Measurements from ENCODE around the gene IMPA2.
"Not testable (repeated sequence)": the region's sequence is repeated elsewhere in the genome, so short reads cannot be mapped to it uniquely, and the experiment has no call there.

IMPA2 gene

GRCh38 chr18:11981192-11981542, at the start of gene IMPA2:
Gene IMPA2, plus strand, starts transcription at chr18:11981507. Its CDS starts 163 bp downstream, at chr18:11981670.
- no peak for DNase-seq (ENCODE audit: low spot score)

GRCh38 chr18:11932393-11932792, 48.9 kb upstream of the IMPA2 start:
- no peak for DNase-seq (ENCODE audit: low spot score)

- peak; percentile 75 for DNase-seq (ENCODE audit: low spot score)
These were observed 43.3 kb upstream of the IMPA2 start for GRCh38 chr18:11937874-11938478.

- DNase-seq (ENCODE audit: low spot score): no peak
These were observed 40.4 kb upstream of the IMPA2 start for GRCh38 chr18:11940956-11941355.

GRCh38 chr18:11943551-11943950, 37.8 kb upstream of the IMPA2 start:
- no peak for DNase-seq (ENCODE audit: low spot score)

GRCh38 chr18:11944252-11944651, 37.1 kb upstream of the IMPA2 start:
- DNase-seq (ENCODE audit: low spot score): no peak

- DNase-seq (ENCODE audit: low spot score): no peak
These were observed 36.5 kb upstream of the IMPA2 start for GRCh38 chr18:11944786-11945185.

GRCh38 chr18:11945834-11946659, 35.3 kb upstream of the IMPA2 start:
- DNase-seq (ENCODE audit: low spot score): peak; percentile 63

GRCh38 chr18:11946756-11947155, 34.6 kb upstream of the IMPA2 start:
- peak; percentile 77 for DNase-seq (ENCODE audit: low spot score)

GRCh38 chr18:11947214-11948191, 33.8 kb upstream of the IMPA2 start:
- DNase-seq (ENCODE audit: low spot score): peak; percentile 99

- no peak for DNase-seq (ENCODE audit: low spot score)
These were observed 32.3 kb upstream of the IMPA2 start for GRCh38 chr18:11948852-11949523.

- no peak for DNase-seq (ENCODE audit: low spot score)
These were observed 30.5 kb upstream of the IMPA2 start for GRCh38 chr18:11950824-11951223.

GRCh38 chr18:11951390-11951851, 29.9 kb upstream of the IMPA2 start:
- no peak for DNase-seq (ENCODE audit: low spot score)

GRCh38 chr18:11953113-11953512, 28.2 kb upstream of the IMPA2 start:
- no peak for DNase-seq (ENCODE audit: low spot score)

GRCh38 chr18:11955239-11956029, 25.9 kb upstream of the IMPA2 start:
- DNase-seq (ENCODE audit: low spot score): peak; percentile 77

- DNase-seq (ENCODE audit: low spot score): peak; percentile 37
These were observed 24.7 kb upstream of the IMPA2 start for GRCh38 chr18:11956371-11957308.

- no peak for DNase-seq (ENCODE audit: low spot score)
These were observed 23.7 kb upstream of the IMPA2 start for GRCh38 chr18:11957636-11958035.

- DNase-seq (ENCODE audit: low spot score): not testable (repeated sequence)
These were observed 21.7 kb upstream of the IMPA2 start for GRCh38 chr18:11959651-11960050.

- no peak for DNase-seq (ENCODE audit: low spot score)
These were observed 20.4 kb upstream of the IMPA2 start for GRCh38 chr18:11960743-11961380.
